ENCODE results near the gene TMEM63C. TPM values are rescaled to one million over a fixed set of nuclear protein-coding genes. Genes with fewer than 3 reads are reported as not detected.

TMEM63C gene
- total and polyA plus RNA-seq, 2 donors (not counting 3 experiments of a cell fraction or from before 2014, with no cell fraction given), result not detected

- H3K27me3 ChIP-seq (ENCODE audit: control insufficient read depth in 2 of 2, insufficient read depth in 2 of 2, low read length in 2 of 2), result no peaks in the 10 kb centered on the region
- BruUV-seq (replicated peaks), result no TSS peak
- no peak overlapping the region for H3K4me2 ChIP-seq (ENCODE audit: insufficient read depth, low read length)
- H3K9ac ChIP-seq (replicated peaks; ENCODE audit: extremely low read depth, insufficient read depth, low read length), result no peak overlapping the region
- H3K4me1 ChIP-seq (ENCODE audit: control insufficient read depth, extremely low read depth, insufficient read depth, low read length), result peaks cover 29% of the 10 kb centered on the region
- no peak overlapping the region for H3K4me3 ChIP-seq (replicated peaks in 1 of 3; ENCODE audit: insufficient read depth in 1 of 3, low read depth in 1 of 3, low read length in 3 of 3)
- ChIA-PET POLR2A (interaction anchor here (1.0 kb wide), 1 partner anchor 15 kb away, joined by 3 read pairs; no protein-coding TSS in a partner anchor), CTCF (interaction anchor here (0.7 to 12.7 kb wide), 14 partner anchors 9 to 425 kb away, joined by 3 to 515 read pairs (median 6); partner anchors contain the start of genes AHSA1, GSTZ1, POMT2 and SAMD15)
- intact Hi-C loops (cut with micrococcal nuclease), result loop anchor here (1.0 to 2.0 kb wide), 2 partner anchors 15 to 250 kb away; no protein-coding TSS in a partner anchor
- dilution Hi-C loops (cut with MboI; ENCODE audit: extremely low pct_ligation_motif_present, low sequenced_read_pairs), result no loop called here
- no peaks in the 10 kb centered on the region for H3K9me1 ChIP-seq (replicated peaks; ENCODE audit: control insufficient read depth, extremely low read depth, insufficient read depth, low read length)
- no peak overlapping the region for H3K27ac ChIP-seq (ENCODE audit: insufficient read depth, low read depth, low read length)
- H3K9me3 ChIP-seq (replicated peaks; ENCODE audit: control insufficient read depth, insufficient read depth, low read length), result no peaks in the 10 kb centered on the region
- H3K79me2 ChIP-seq (ENCODE audit: control insufficient read depth, insufficient read depth, low read length), result no peaks in the 10 kb centered on the region
- DNase-seq (ENCODE audit: low read depth, low spot score), result peak; percentile 74
- H3K36me3 ChIP-seq (ENCODE audit: control insufficient read depth in 2 of 2, extremely low read depth in 1 of 2, insufficient read depth in 2 of 2, low read length in 2 of 2), result peaks cover 0 to 4% of the 10 kb centered on the region in 2 experiments
- no peak for TF ChIP-seq POLR2AphosphoS5 (IDR thresholded peaks at IDR 0.05; ENCODE audit: insufficient read depth, low read depth, low read length)
- peak; percentile 85 for TF ChIP-seq CTCF (IDR thresholded peaks at IDR 0.05; ENCODE audit: extremely low read depth in 1 of 2, insufficient read depth in 1 of 2, low read depth in 1 of 2, low read length in 2 of 2)
- FAIRE-seq, result peak; percentile 88
- no peak overlapping the region for H2AFZ ChIP-seq (ENCODE audit: low read depth, low read length)
- H4K20me1 ChIP-seq (replicated peaks; ENCODE audit: control insufficient read depth, extremely low read depth, insufficient read depth, low read length), result no peaks in the 10 kb centered on the region
Observed at GRCh38 chr14:77301103-77301502, 119.5 kb downstream of the TMEM63C start.

- H3K27me3 ChIP-seq (ENCODE audit: control insufficient read depth in 2 of 2, insufficient read depth in 2 of 2, low read length in 2 of 2), result no peaks in the 10 kb centered on the region
- FAIRE-seq, result peak; percentile 76
Observed at GRCh38 chr14:77302926-77303325, 121.3 kb downstream of the TMEM63C start.

More at GRCh38 chr14:77302926-77303325, 121.3 kb downstream of the TMEM63C start:
- Histone ChIP-seq H3K36me3 (ENCODE audit: control insufficient read depth in 2 of 2, extremely low read depth in 1 of 2, insufficient read depth in 2 of 2, low read length in 2 of 2) (peaks cover 0 to 4% of the 10 kb centered on the region in 2 experiments), H3K79me2 (ENCODE audit: control insufficient read depth, insufficient read depth, low read length) (no peaks in the 10 kb centered on the region), H3K9ac (replicated peaks; ENCODE audit: extremely low read depth, insufficient read depth, low read length) (peak overlapping the region; percentile 68), H3K4me2 (ENCODE audit: insufficient read depth, low read length) (no peak overlapping the region), H3K4me1 (ENCODE audit: control insufficient read depth, extremely low read depth, insufficient read depth, low read length) (peaks cover 29% of the 10 kb centered on the region), H3K27ac (ENCODE audit: insufficient read depth, low read depth, low read length) (peak overlapping the region; percentile 96), H3K9me3 (replicated peaks; ENCODE audit: control insufficient read depth, insufficient read depth, low read length) (no peaks in the 10 kb centered on the region), H3K9me1 (replicated peaks; ENCODE audit: control insufficient read depth, extremely low read depth, insufficient read depth, low read length) (no peaks in the 10 kb centered on the region), H2AFZ (ENCODE audit: low read depth, low read length) (no peak overlapping the region), H3K4me3 (replicated peaks in 1 of 3; ENCODE audit: insufficient read depth in 1 of 3, low read depth in 1 of 3, low read length in 3 of 3) (no peak overlapping the region), H4K20me1 (replicated peaks; ENCODE audit: control insufficient read depth, extremely low read depth, insufficient read depth, low read length) (no peaks in the 10 kb centered on the region)
- dilution Hi-C loops (cut with MboI; ENCODE audit: extremely low pct_ligation_motif_present, low sequenced_read_pairs), result no loop called here
- peak; percentile 67 for DNase-seq (ENCODE audit: low read depth, low spot score)
- intact Hi-C loops (cut with micrococcal nuclease), result loop anchor here (1.0 kb wide), 3 partner anchors 17 to 154 kb away; partner anchors contain the start of genes POMT2 and VIPAS39
- TF ChIP-seq FOS (IDR thresholded peaks at IDR 0.05; ENCODE audit: borderline replicate concordance, insufficient read depth, low read length) (peak; percentile 63), GATA2 (IDR thresholded peaks at IDR 0.05; ENCODE audit: insufficient read depth, insufficient read length, low read depth, low read length) (no peak)
- TSS peak; percentile 75 for BruUV-seq (replicated peaks)
- ChIA-PET CTCF (interaction anchor here (1.7 to 12.7 kb wide), 2 partner anchors 11 to 151 kb away, joined by 5 to 515 read pairs; no protein-coding TSS in a partner anchor), POLR2A (interaction anchor here (1.1 to 2.0 kb wide), 3 partner anchors 13 to 155 kb away, joined by 4 to 7 read pairs (median 6); partner anchors contain the start of genes GSTZ1, POMT2 and VIPAS39)
